ENCODE measurements around the gene SLIT3. TPM values are rescaled to one million over a fixed set of nuclear protein-coding genes. Genes with fewer than 3 reads are reported as not detected.

Gene SLIT3
- total RNA-seq, 3 donors from 2014 or later (not counting 1 experiment from before 2014, with no cell fraction given) = 0.34 to 0.80 TPM; not detected in 1

DNA sequence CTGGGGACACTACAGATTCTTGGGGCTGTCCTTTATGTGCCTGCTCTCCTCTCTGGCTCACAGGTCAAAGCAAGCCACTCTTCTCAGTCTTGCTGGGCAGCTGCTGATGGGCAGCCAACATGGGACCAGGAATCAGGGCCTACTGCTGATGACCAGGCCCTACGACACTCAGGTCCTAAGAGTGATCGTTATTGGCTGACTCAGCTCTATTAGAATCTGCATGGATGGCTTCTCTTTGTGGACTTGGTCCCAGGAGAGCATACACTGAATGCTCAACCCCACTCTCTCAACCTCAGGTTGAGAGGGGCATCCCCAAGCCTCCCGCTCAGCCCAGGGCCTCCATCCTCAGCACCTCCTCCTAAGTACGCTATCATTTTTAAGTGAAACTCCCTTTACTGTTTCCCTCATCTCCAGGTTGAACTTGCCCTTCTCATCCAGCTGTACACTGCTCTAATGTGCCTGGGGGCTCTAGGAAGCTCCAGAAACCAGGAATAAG is 471.0 kb downstream of the SLIT3 start:
- Mint-ChIP-seq H3K9me3 (no peaks in the 10 kb centered on the region), H3K27ac (no peak overlapping the region), H3K36me3 (no peaks in the 10 kb centered on the region), H3K27me3 (ENCODE audit: low read depth in 2 of 2) (peaks cover 0 to 10% of the 10 kb centered on the region in 2 donors), H3K4me3 (no peak overlapping the region), H3K4me1 (no peaks in the 10 kb centered on the region)
- intact Hi-C loops (cut with micrococcal nuclease) = no loop called here
- WGBS (ENCODE audit: insufficient coverage) = 75% methylated on average over 4 of the region's 4 CpGs
- Histone ChIP-seq H3K9me3 (ENCODE audit: control insufficient read depth, insufficient read depth, low read length) (no peaks in the 10 kb centered on the region), H3K4me1 (ENCODE audit: control insufficient read depth, insufficient read depth, low read length) (no peaks in the 10 kb centered on the region), H3K27ac (ENCODE audit: low read length) (no peak overlapping the region), H3K4me3 (ENCODE audit: low read length) (no peak overlapping the region), H3K36me3 (ENCODE audit: control insufficient read depth, insufficient read depth, low read length) (no peaks in the 10 kb centered on the region), H3K27me3 (ENCODE audit: control insufficient read depth, insufficient read depth, low read length) (no peaks in the 10 kb centered on the region)
- no peak for TF ChIP-seq CTCF (IDR thresholded peaks at IDR 0.05)
- no peak for DNase-seq
- no peak for ATAC-seq

GRCh38 chr5:168829044-168829443 is 471.9 kb downstream of the SLIT3 start:
- H3K9me3 Mint-ChIP-seq = no peaks in the 10 kb centered on the region
- H3K27me3 Mint-ChIP-seq (ENCODE audit: low read depth in 2 of 2) = peaks cover 0 to 8% of the 10 kb centered on the region in 2 donors
- no peaks in the 10 kb centered on the region for H3K4me1 ChIP-seq (ENCODE audit: control insufficient read depth, insufficient read depth, low read length)
- no peak overlapping the region for H3K4me3 Mint-ChIP-seq
- WGBS (ENCODE audit: insufficient coverage) = 90% methylated on average over 5 of the region's 5 CpGs
- no peaks in the 10 kb centered on the region for H3K27me3 ChIP-seq (ENCODE audit: control insufficient read depth, insufficient read depth, low read length)
- H3K9me3 ChIP-seq (ENCODE audit: control insufficient read depth, insufficient read depth, low read length) = no peaks in the 10 kb centered on the region
- DNase-seq (no peak), ATAC-seq (no peak)
- H3K36me3 ChIP-seq (ENCODE audit: control insufficient read depth, insufficient read depth, low read length) = no peaks in the 10 kb centered on the region
- TF ChIP-seq CTCF (IDR thresholded peaks at IDR 0.05) = no peak
- no peak overlapping the region for H3K27ac Mint-ChIP-seq
- no peaks in the 10 kb centered on the region for H3K4me1 Mint-ChIP-seq
- H3K36me3 Mint-ChIP-seq = no peaks in the 10 kb centered on the region
- no peak overlapping the region for H3K27ac ChIP-seq (ENCODE audit: low read length)
- H3K4me3 ChIP-seq (ENCODE audit: low read length) = no peak overlapping the region
- intact Hi-C loops (cut with micrococcal nuclease) = no loop called here

GRCh38 chr5:168827636-168828035 is 473.3 kb downstream of the SLIT3 start:
- no peaks in the 10 kb centered on the region for H3K4me1 ChIP-seq (ENCODE audit: control insufficient read depth, insufficient read depth, low read length)
- intact Hi-C loops (cut with micrococcal nuclease) = no loop called here
- 84% methylated on average over 3 of the region's 3 CpGs for WGBS (ENCODE audit: insufficient coverage)
- H3K9me3 ChIP-seq (ENCODE audit: control insufficient read depth, insufficient read depth, low read length) = no peaks in the 10 kb centered on the region
- TF ChIP-seq CTCF (IDR thresholded peaks at IDR 0.05) = no peak
- no peaks in the 10 kb centered on the region for H3K36me3 Mint-ChIP-seq
- H3K4me3 ChIP-seq (ENCODE audit: low read length) = no peak overlapping the region
- no peaks in the 10 kb centered on the region for H3K27me3 ChIP-seq (ENCODE audit: control insufficient read depth, insufficient read depth, low read length)
- H3K4me3 Mint-ChIP-seq = no peak overlapping the region
- H3K4me1 Mint-ChIP-seq = no peaks in the 10 kb centered on the region
- H3K9me3 Mint-ChIP-seq = no peaks in the 10 kb centered on the region
- no peak for DNase-seq
- no peaks in the 10 kb centered on the region for H3K36me3 ChIP-seq (ENCODE audit: control insufficient read depth, insufficient read depth, low read length)
- no peak overlapping the region for H3K27ac Mint-ChIP-seq
- H3K27me3 Mint-ChIP-seq (ENCODE audit: low read depth in 2 of 2) = peaks cover 0 to 5% of the 10 kb centered on the region in 2 donors
- H3K27ac ChIP-seq (ENCODE audit: low read length) = no peak overlapping the region
- no peak for ATAC-seq

DNA sequence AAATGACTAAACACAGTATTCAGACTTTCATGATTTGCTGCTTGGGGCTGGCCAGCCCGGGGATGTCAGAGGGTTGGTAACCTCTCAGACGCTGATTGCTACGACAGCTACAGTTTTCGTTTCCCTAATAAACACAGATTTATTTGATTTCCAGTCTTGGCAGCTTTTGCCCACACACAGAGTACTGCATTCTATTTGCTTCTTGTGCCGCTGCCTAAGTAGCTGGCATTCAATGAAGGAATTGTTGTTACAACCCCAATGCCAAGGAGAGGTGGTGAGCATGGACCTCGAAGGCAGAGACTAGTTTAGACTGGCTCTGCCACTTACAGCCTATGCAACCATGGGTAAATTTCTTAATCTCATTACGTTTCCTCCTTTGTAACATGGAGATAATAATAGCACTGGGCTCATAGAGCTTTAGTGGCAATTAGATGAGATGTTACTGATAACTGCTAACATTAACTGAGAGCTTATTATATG is 474.7 kb downstream of the SLIT3 start:
- no peaks in the 10 kb centered on the region for H3K36me3 Mint-ChIP-seq

More for the DNA sequence above, 474.7 kb downstream of the SLIT3 start:
- Mint-ChIP-seq H3K4me1 (no peaks in the 10 kb centered on the region), H3K4me3 (no peak overlapping the region), H3K27me3 (ENCODE audit: low read depth in 2 of 2) (peaks cover 0 to 5% of the 10 kb centered on the region in 2 donors), H3K27ac (no peak overlapping the region), H3K9me3 (no peaks in the 10 kb centered on the region)
- no peaks in the 10 kb centered on the region for H3K4me1 ChIP-seq (ENCODE audit: control insufficient read depth, insufficient read depth, low read length)
- no peak overlapping the region for H3K4me3 ChIP-seq (ENCODE audit: low read length)
- H3K27ac ChIP-seq (ENCODE audit: low read length) = no peak overlapping the region
- WGBS (ENCODE audit: insufficient coverage) = 92% methylated on average over 7 of the region's 7 CpGs
- no peaks in the 10 kb centered on the region for H3K9me3 ChIP-seq (ENCODE audit: control insufficient read depth, insufficient read depth, low read length)
- ATAC-seq (no peak), DNase-seq (no peak)
- no peaks in the 10 kb centered on the region for H3K36me3 ChIP-seq (ENCODE audit: control insufficient read depth, insufficient read depth, low read length)
- TF ChIP-seq CTCF (IDR thresholded peaks at IDR 0.05) = no peak
- no peaks in the 10 kb centered on the region for H3K27me3 ChIP-seq (ENCODE audit: control insufficient read depth, insufficient read depth, low read length)
- intact Hi-C loops (cut with micrococcal nuclease) = no loop called here

All from natural killer cell (primary cell).